NCI-H2196 (cell line): Measurements from ENCODE around the gene TRAF3.

Experiments
- DNase-seq: peaks from one replicate; lab custom pipeline; 2025; ENCODE audit not compliant: unreplicated experiment; lab: John Stamatoyannopoulos, UW

The TRAF3 gene

GRCh38 chr14:102775855-102776760 is 1.1 kb upstream of the TRAF3 start:
- no peak for DNase-seq

- no peak for DNase-seq
These were observed 575 bp downstream of the TRAF3 start for GRCh38 chr14:102777711-102778337.

- no peak for DNase-seq
These were observed 1.3 kb downstream of the TRAF3 start for GRCh38 chr14:102778338-102779083.

- no peak for DNase-seq
These were observed 1.8 kb downstream of the TRAF3 start for GRCh38 chr14:102779084-102779462.

GRCh38 chr14:102779574-102780315 is 2.5 kb downstream of the TRAF3 start:
- no peak for DNase-seq

GRCh38 chr14:102781063-102781462 is 3.8 kb downstream of the TRAF3 start:
- no peak for DNase-seq

GRCh38 chr14:102782974-102783373 is 5.7 kb downstream of the TRAF3 start:
- DNase-seq = no peak

- DNase-seq = no peak
These were observed 7.8 kb downstream of the TRAF3 start for GRCh38 chr14:102784892-102785594.

- DNase-seq = no peak
These were observed 8.3 kb downstream of the TRAF3 start for GRCh38 chr14:102785595-102785963.

- no peak for DNase-seq
These were observed 9.5 kb downstream of the TRAF3 start for GRCh38 chr14:102786768-102787167.

GRCh38 chr14:102789349-102789748 is 12.1 kb downstream of the TRAF3 start:
- DNase-seq = no peak

GRCh38 chr14:102793531-102794328 is 16.5 kb downstream of the TRAF3 start:
- no peak for DNase-seq

- DNase-seq = peak; percentile 45
These were observed 18.0 kb downstream of the TRAF3 start for GRCh38 chr14:102795060-102795925.

- DNase-seq = no peak
These were observed 19.5 kb downstream of the TRAF3 start for GRCh38 chr14:102796661-102797190.

- DNase-seq = no peak
These were observed 21.7 kb downstream of the TRAF3 start for GRCh38 chr14:102798926-102799325.

GRCh38 chr14:102799684-102800562 is 22.7 kb downstream of the TRAF3 start:
- no peak for DNase-seq

GRCh38 chr14:102802834-102803523 is 25.7 kb downstream of the TRAF3 start:
- DNase-seq = no peak
